ENCODE measurements around the gene CHI3L2.
"Not testable (repeated sequence)": the region's sequence is repeated elsewhere in the genome, so short reads cannot be mapped to it uniquely, and the experiment has no call there.

CHI3L2 gene

GRCh38 chr1:111202366-111202706, 25.2 kb upstream of the CHI3L2 start:
- no peak for DNase-seq (ENCODE audit: low spot score)

GRCh38 chr1:111202707-111203623, 24.5 kb upstream of the CHI3L2 start:
- no peak for DNase-seq (ENCODE audit: low spot score)

GRCh38 chr1:111203681-111204200, 23.8 kb upstream of the CHI3L2 start:
- peak; percentile 77 for DNase-seq (ENCODE audit: low spot score)

- DNase-seq (ENCODE audit: low spot score), result peak; percentile 61
Observed at GRCh38 chr1:111204201-111204982, 23.1 kb upstream of the CHI3L2 start.

GRCh38 chr1:111204983-111205713, 22.4 kb upstream of the CHI3L2 start:
- DNase-seq (ENCODE audit: low spot score), result no peak

GRCh38 chr1:111205714-111206050, 21.8 kb upstream of the CHI3L2 start:
- no peak for DNase-seq (ENCODE audit: low spot score)

- no peak for DNase-seq (ENCODE audit: low spot score)
Observed at GRCh38 chr1:111208921-111209320, 18.6 kb upstream of the CHI3L2 start.

- no peak for DNase-seq (ENCODE audit: low spot score)
Observed at GRCh38 chr1:111209622-111210021, 17.9 kb upstream of the CHI3L2 start.

GRCh38 chr1:111211921-111212320, 15.6 kb upstream of the CHI3L2 start:
- DNase-seq (ENCODE audit: low spot score), result no peak

GRCh38 chr1:111212634-111213335, 14.7 kb upstream of the CHI3L2 start:
- no peak for DNase-seq (ENCODE audit: low spot score)

GRCh38 chr1:111213412-111213811, 14.1 kb upstream of the CHI3L2 start:
- no peak for DNase-seq (ENCODE audit: low spot score)

- no peak for DNase-seq (ENCODE audit: low spot score)
Observed at GRCh38 chr1:111214074-111214801, 13.3 kb upstream of the CHI3L2 start.

GRCh38 chr1:111214884-111215283, 12.6 kb upstream of the CHI3L2 start:
- DNase-seq (ENCODE audit: low spot score), result no peak

GRCh38 chr1:111215285-111215684, 12.2 kb upstream of the CHI3L2 start:
- DNase-seq (ENCODE audit: low spot score), result not testable (repeated sequence)

- no peak for DNase-seq (ENCODE audit: low spot score)
Observed at GRCh38 chr1:111216751-111217150, 10.8 kb upstream of the CHI3L2 start.

GRCh38 chr1:111217183-111217910, 10.2 kb upstream of the CHI3L2 start:
- no peak for DNase-seq (ENCODE audit: low spot score)

GRCh38 chr1:111218701-111219556, 8.6 kb upstream of the CHI3L2 start:
- no peak for DNase-seq (ENCODE audit: low spot score)

GRCh38 chr1:111219557-111220286, 7.8 kb upstream of the CHI3L2 start:
- DNase-seq (ENCODE audit: low spot score), result no peak
